Ishikawa (cell line): ENCODE data around the gene METTL21A.
A peak's percentile ranks its signal among the peaks of the same experiment; 100 is the strongest.

ENCODE experiments used
- CEBPB ChIP-seq: IDR thresholded peaks from 2 replicates; pipeline ENCODE4 v1.6.1; 2012
- CREB1 ChIP-seq: IDR thresholded peaks from 2 replicates; pipeline ENCODE4 v1.6.1; 2012; ENCODE audit warnings: low read depth
- EGR1 ChIP-seq: IDR thresholded peaks from 2 replicates; pipeline ENCODE4 v1.6.1; 2012
- EP300 ChIP-seq: IDR thresholded peaks from 2 replicates; pipeline ENCODE4 v1.6.1; 2012; ENCODE audit warnings: borderline replicate concordance
- FOXM1 ChIP-seq: IDR thresholded peaks from 2 replicates; pipeline ENCODE4 v1.6.1; 2012; ENCODE audit warnings: low read depth, borderline replicate concordance
- MAX ChIP-seq: IDR thresholded peaks from 2 replicates; pipeline ENCODE4 v1.6.1; 2012
- NFIC ChIP-seq: IDR thresholded peaks from 2 replicates; pipeline ENCODE4 v1.6.1; 2012
- RAD21 ChIP-seq: IDR thresholded peaks from 2 replicates; pipeline ENCODE4 v1.6.1; 2012; ENCODE audit warnings: low read depth
- REST ChIP-seq: IDR thresholded peaks from 2 replicates; pipeline ENCODE4 v1.6.1; 2012; ENCODE audit warnings: low read depth, mild to moderate bottlenecking
- TAF1 ChIP-seq: IDR thresholded peaks from 2 replicates; pipeline ENCODE4 v1.6.1; 2012; ENCODE audit warnings: low read depth, mild to moderate bottlenecking
- TCF12 ChIP-seq: IDR thresholded peaks from 2 replicates; pipeline ENCODE4 v1.6.1; 2012; ENCODE audit warnings: low read depth
- TEAD4 ChIP-seq: IDR thresholded peaks from 2 replicates; pipeline ENCODE4 v1.6.1; 2012
- USF1 ChIP-seq: IDR thresholded peaks from 2 replicates; pipeline ENCODE4 v1.6.1; 2012
- YY1 ChIP-seq: IDR thresholded peaks from 2 replicates; pipeline ENCODE4 v1.6.1; 2012; ENCODE audit warnings: low read depth
- ZBTB7A ChIP-seq: IDR thresholded peaks from 2 replicates; pipeline ENCODE4 v1.6.1; 2012; ENCODE audit warnings: low read depth

The METTL21A gene

GRCh38 chr2:207625014-207625907 lies at the start of gene METTL21A:
METTL21A (minus strand) TSS chr2:207625394; CDS start chr2:207624375, 1,019 bp downstream.
- TF ChIP-seq TCF12: peak; percentile 50; the same call in 1 of the 2 replicates
- TF ChIP-seq MAX: peak; percentile 78
- TF ChIP-seq YY1: peak; percentile 36; the same call in 1 of the 2 replicates
- TF ChIP-seq EGR1: peak; percentile 92
- TF ChIP-seq TAF1: peak; percentile 40
- TF ChIP-seq FOXM1: peak; percentile 28; the same call in 1 of the 2 replicates
- TF ChIP-seq RAD21: peak; percentile 25; the same call in 1 of the 2 replicates
- no peak for TF ChIP-seq REST
- TF ChIP-seq CREB1: peak; percentile 40; the same call in 1 of the 2 replicates
- no peak for TF ChIP-seq ZBTB7A

DNA sequence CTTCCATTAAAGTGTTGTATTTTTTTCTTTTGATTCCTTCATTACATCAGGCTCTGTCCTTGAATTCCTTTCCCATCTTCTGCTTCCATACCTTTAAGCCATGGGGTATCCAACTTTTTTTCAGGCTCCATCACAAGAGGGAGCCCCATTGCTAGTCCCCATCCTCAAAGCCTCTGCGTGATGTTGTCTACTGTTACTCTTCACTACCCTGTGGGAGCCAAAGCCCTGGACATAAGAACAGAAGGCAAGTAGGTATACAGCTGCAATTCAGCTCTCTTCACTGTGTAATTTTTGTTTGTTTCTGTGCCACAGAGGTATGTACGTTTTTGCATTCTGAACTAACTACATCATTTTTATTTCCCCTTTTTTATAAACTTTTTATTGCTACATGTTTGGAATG lies 49.6 kb upstream of the METTL21A start:
- TF ChIP-seq REST (no peak), TCF12 (no peak), TEAD4 (no peak), USF1 (no peak), FOXM1 (no peak), CEBPB (no peak), CREB1 (no peak), MAX (no peak), YY1 (no peak), NFIC (no peak), RAD21 (no peak), ZBTB7A (no peak), EP300 (no peak), TAF1 (no peak), EGR1 (no peak)

- TF ChIP-seq CREB1: no peak
- TF ChIP-seq CEBPB: no peak
- no peak for TF ChIP-seq RAD21
- no peak for TF ChIP-seq NFIC
- TF ChIP-seq MAX: no peak
- no peak for TF ChIP-seq YY1
- TF ChIP-seq EP300: no peak
- no peak for TF ChIP-seq EGR1
- no peak for TF ChIP-seq TAF1
- TF ChIP-seq TEAD4: no peak
Measured at GRCh38 chr2:207674266-207674774, 49.1 kb upstream of the METTL21A start.

DNA sequence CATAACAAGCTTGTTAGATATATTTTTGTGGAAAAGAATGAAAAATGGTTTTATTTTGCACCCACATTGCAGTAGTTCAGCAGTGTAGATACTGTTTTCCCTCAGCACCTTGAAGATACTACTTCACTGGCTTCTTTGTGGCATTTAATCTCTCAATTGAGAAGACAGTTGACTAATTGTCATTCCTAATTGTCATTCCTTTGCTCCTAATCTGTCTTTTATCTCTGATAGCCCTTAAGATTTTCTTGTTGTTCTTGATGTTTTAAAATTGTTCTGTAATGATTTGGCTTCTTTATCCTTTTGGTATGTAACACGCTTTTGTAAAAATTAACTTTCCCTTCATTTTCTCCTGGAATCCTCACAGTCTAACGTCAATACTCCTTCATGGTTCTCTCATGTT lies 48.2 kb upstream of the METTL21A start:
- TF ChIP-seq REST (no peak), TAF1 (no peak), FOXM1 (no peak), NFIC (no peak), EGR1 (no peak), TEAD4 (no peak), RAD21 (no peak), ZBTB7A (no peak), CEBPB (no peak), YY1 (no peak), MAX (no peak)
